HT-29 (cell line): ENCODE results near the gene SORD. TPM values are rescaled to one million over a fixed set of nuclear protein-coding genes. Genes with fewer than 3 reads are reported as not detected.
"Not testable (repeated sequence)": the region's sequence is repeated elsewhere in the genome, so short reads cannot be mapped to it uniquely, and the experiment has no call there.

Experiments
- DNase-seq: peaks from one replicate; pipeline ENCODE4 v3.0.0-alpha.2; 2015; ENCODE audit warnings: low spot score
- total RNA-seq: library from RNA; depleted of rRNA; stranded (reverse); fragments of >200 nt; shearing (Covaris generic); gene quantifications from 2 replicates; pipeline ENCODE4 v1.2.3, GENCODE V29; 2014

The SORD gene
- total RNA-seq, 1 experiment from 2014 or later = 238 TPM

DNA sequence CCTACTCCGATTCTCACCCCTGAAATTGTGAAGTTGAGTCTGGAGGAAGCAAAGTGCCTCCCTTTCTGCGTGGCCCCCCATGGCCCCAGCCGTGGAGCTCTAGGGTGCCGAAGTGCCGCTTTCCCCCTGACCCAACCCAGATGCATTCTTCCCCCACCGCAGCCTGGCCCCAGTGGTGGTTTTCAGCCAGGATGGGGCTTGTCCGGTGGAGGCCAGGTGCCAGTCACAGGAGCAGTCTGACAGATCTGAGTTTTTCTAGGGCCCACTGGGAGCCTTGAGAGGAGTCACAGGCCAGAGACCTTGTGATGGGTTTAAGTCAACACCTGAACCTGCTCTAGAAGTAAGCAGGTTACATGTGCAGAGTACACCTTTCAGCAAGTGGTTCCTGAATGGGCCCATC, 39.3 kb downstream of the SORD start:
- DNase-seq = not testable (repeated sequence)

- DNase-seq = peak; percentile 40
These were observed 41.4 kb downstream of the SORD start for GRCh38 chr15:45064386-45064785.

- DNase-seq = not testable (repeated sequence)
These were observed 47.0 kb downstream of the SORD start for GRCh38 chr15:45069942-45070360.

DNA sequence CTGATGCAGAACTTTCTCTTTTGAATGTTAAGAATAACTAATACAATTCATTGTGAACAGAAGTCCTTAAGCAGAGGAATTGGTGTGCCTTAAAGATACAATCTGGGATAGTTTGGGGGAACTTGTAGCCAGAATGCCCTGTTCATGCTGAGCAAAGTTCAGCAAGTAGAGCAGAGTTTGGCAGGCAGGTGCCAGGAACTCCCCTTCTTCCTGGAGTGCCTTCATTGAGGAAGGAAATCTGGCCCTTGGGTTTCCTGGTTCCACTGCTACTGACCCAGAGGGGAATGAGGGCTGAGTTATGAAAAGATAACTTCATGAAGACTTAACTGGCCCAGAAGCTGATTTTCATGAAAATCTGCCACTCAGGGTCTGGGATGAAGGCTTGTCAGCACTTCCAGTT, 50.6 kb downstream of the SORD start:
- not testable (repeated sequence) for DNase-seq

DNA sequence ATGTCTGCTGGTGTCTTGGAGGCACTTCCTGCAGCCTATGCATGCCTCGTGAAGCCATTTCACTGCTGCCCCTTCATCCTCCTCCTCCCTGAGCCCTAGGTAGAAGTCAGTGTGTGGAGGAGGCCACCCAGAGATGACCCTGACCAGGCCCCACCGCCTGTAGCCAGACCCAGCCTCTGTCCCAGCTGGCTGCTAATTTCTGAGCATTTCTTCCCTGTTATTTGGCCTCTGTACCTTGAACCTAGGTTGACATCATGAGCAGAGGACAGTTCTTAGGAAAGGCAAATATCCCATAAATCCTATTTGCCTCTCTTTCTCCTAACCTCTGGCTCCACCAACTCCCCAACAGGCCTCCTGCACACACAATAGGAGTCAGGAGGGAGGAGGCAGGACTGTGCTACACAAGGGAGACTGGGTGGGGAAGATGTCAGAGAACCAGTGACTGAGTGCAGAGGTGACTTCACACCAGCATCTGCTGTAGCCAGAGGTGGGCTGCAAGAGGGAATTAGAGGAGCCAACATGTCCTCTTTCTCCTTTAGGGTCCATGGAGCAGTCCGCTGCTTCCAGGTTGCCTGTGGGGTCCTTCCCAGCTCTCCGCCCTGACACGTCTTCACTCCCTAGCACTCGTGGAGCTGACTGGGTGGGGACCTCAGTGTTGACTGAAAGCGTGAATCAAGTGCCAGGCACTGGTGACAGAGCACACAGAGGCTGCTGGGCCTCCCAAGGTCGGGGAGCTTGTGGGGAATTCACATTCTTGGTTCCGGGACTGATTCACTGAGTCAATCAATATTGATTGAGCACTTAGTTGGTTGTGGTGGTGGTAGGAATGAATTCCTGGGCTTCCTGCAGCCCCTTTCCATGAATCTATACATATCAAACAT, 52.7 kb downstream of the SORD start:
- not testable (repeated sequence) for DNase-seq

DNA sequence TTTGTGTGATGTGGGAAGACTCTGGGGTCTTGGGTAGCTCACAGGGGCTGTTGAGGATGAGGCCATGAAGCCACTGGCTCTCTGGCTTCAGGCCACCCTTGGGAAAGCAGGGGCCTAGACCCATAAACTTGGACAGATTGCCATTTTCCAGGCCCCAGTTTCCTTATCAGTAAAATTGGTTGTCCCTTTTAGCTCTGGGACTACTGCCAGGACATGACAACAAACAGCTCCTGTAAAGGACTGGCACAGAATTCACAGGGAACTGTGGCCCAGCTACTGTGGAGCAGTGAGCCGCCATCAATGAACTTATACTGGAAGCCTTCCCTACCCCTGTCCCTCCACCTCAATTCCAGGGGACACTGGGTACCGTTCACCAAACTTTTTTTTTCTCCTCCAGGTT, 54.4 kb downstream of the SORD start:
- DNase-seq = not testable (repeated sequence)

DNA sequence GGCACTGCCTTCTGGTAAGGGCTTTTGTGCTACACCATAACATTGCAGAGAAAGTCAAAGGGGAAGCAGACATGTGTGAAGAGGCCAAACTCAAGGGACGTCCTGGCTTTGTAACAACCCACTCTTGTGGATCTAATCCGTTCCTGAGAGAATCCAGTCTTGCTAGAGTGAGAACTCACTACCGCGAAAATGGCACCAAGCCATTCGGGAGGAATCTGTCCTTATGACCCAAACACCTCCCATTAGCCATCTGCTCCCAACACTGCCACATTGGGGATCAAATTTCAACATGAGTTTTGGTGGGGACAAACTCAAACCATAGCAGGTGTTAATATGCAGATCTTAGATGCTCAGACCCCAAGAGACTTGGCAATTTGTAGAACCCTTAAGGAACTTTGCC, 56.2 kb downstream of the SORD start:
- not testable (repeated sequence) for DNase-seq

- not testable (repeated sequence) for DNase-seq
These were observed 56.7 kb downstream of the SORD start for GRCh38 chr15:45079628-45080246.

- not testable (repeated sequence) for DNase-seq
These were observed 57.6 kb downstream of the SORD start for GRCh38 chr15:45080593-45080992.

DNA sequence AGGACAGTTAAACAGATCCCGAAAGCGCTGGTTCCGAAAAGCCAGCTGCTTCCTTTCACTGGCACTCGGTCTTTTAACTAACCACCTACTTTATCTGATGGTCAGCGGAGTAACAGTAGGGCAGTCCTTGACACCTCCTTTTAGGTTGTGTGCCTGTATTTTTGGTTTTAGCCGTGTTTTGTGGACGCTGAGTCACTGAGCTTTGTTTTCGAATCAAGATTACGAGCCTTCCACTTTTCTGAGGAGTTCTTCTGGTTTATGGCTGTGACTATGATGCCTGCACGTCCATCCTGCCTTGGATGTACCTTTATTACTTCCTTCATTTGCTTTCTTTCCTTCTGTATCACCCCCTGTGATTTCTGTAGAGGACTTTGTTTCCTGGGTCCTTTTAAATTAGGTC, 59.4 kb downstream of the SORD start:
- not testable (repeated sequence) for DNase-seq

GRCh38 chr15:45083223-45083622, 60.2 kb downstream of the SORD start:
- DNase-seq = no peak

DNA sequence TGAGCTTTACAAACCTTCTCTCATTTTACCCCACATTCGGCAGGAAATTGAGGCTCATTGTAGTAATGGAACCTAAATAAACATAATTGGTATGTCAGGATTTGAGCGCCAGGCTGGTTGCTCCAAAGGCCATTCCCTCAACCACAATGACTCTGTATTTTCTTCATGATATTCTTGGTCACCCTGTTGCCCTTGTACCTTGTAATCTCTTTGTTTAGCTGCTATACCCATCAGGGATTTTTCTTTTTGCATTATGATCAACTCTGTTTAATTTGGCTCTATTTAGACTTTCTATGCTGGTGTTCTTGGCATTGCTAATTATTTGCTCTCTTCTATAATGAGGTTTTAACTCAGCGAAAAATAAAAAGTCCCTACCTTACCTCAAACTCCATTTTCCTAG, 61.2 kb downstream of the SORD start:
- DNase-seq = no peak

DNA sequence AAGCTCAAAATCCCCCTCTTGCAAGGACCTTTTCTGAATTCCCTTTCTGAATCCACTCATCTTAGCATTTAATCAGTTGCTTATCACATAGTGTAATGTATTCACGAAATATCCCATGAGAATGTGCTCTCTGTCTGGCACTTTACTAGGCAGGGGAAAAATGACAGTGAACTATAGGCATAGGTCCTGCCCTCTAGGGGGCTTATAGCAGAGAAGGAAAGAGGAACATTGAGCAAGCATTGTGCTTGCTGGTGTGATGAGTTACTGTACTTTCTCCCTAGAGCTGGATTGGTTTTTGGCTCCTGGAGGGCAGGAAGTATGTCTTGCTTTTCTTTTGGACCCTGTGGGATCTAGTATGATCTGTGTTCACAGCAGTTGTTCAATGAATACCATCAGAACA, 64.5 kb downstream of the SORD start:
- DNase-seq = no peak

DNA sequence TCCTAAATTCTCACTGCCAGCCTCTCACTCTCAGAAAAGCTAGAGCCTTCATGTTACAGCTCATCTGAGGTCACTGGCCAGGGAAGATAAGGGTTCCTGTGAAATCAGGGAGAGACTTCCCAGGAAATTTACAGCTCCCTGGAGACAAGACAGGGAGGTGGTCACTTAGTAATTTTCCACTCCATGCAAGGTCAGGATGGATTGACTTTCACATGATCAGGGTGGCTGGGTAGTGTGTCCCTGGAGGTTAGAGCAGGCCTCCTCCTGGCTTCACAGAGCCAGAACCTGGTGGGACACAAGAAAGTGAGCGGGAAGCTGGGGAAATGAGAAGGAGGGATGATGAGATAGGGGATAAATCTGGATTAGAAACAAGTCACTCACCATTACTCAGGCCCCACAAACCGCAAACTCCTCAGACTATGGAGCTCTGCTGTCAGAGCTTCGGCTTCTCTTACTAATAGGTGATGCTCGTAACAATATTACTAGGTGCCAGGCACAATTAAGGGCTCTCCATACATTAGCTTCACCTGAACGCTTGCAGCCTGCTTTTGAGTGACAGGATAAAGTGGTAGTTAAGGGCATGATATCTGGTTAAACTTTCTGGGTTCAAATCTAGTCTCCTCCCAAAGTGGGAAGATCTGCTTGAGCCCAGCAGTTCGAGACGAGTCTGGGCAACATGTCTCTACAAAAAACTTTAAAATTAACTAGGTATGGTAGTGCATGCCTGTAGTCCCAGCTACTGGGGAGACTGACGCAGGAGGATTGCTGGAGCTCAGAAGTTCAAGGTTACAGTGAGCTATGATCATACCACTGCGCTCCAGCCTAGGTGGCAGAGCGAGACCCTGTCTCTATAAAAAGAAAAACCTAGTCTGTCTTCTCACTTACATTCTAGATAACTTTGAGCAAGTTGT, 66.1 kb downstream of the SORD start:
- DNase-seq = no peak

- no peak for DNase-seq
These were observed 66.8 kb downstream of the SORD start for GRCh38 chr15:45089712-45090373.

GRCh38 chr15:45091161-45091560, 68.2 kb downstream of the SORD start:
- no peak for DNase-seq

GRCh38 chr15:45091576-45091975, 68.6 kb downstream of the SORD start:
- no peak for DNase-seq

DNA sequence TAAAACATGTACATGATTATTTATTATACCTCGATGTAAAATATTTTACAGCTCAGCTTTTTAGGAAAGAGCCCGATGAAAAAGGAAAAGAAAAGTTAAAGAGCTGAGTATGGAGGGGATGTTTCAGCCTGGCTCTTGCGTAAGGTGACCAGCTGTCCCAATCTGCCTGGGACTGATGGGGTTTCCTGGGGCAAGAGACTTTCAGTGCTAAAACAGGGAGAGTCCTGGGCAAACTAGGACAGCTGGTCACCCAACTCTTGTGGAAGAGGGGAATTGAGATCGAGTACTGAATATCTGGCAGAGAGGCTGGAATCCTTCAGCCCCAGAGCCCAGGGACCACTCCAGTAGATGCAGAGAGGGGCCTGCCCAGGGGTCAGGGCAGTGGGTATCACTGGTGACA, 70.0 kb downstream of the SORD start:
- DNase-seq = no peak

DNA sequence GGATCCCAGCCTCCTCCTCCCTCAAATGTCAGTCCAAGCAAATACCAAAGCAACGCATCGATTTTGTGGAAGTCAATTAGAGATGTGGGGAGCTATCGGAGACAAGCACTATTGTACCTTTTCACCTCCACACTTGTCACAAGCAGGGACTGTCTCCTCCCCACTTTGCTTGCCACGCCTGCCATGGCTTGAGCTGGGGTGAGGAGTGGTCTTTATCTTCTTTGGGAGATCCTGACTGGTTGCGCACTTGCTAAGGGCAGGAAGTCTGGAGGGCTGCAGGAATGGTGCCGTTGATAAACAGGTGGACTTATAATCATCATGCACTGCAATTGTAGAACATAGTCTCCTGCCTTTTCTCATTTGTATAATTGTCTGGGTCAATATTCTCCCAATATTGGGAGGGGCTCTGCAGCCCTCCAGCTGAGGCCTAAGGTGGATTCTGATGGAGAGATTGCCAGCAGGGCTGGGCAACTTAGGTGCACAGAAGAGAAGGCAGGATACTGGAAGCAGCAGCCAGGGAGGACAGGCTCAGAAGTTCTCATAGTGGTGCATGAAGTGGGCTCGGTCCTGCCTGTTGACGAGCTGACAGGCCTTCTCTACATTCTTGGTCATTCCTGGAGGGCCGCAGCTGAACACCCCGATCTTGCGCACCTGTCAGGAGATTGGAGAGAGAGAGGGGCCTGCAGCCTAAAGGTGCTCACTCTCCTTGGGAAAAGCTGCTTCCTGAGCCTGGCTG, 70.8 kb downstream of the SORD start:
- no peak for DNase-seq

GRCh38 chr15:45094358-45094730, 71.3 kb downstream of the SORD start:
- no peak for DNase-seq

DNA sequence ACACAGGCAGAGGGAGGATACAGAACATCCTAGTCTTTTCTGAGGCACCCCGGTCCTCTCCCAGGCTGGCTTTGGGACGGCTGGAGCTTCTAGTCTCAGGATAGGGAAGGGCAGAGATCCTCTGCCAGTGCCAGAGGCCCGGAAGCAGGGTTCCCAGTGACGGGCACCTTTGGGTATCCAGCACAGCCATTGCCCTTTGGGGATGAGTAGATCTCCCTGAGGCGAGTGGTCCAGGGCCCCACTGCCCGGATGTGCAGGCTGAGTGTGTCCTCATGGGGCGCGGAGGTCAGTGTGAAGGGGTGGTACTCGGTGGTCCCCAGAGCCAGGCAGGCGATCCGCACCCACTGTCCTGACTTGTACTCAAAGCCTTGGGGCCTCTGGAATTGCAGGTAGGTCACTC, 72.7 kb downstream of the SORD start:
- DNase-seq = no peak
